Neural crest cell (in vitro differentiated cells): Measurements from ENCODE around the gene PBX4. TPM values are rescaled to one million over a fixed set of nuclear protein-coding genes. Genes with fewer than 3 reads are reported as not detected.

Source experiments
- DNase-seq: peaks from one replicate; pipeline ENCODE4 v3.0.0; 2021; ENCODE audit warnings: low read depth, mixed read lengths, low spot score
- H3K27ac Mint-ChIP-seq: one replicate; pipeline ENCODE4 v1.8.0; 2021; ENCODE audit warnings: mild to moderate bottlenecking, mixed read lengths; ENCODE audit not compliant: unreplicated experiment
- H3K27me3 Mint-ChIP-seq: 2 replicates; pipeline ENCODE4 v1.8.0; 2021; ENCODE audit warnings: low read depth, mild to moderate bottlenecking, mixed read lengths
- H3K36me3 Mint-ChIP-seq: 2 replicates; pipeline ENCODE4 v1.8.0; 2021; ENCODE audit warnings: low read depth, mild to moderate bottlenecking, mixed read lengths
- H3K4me1 Mint-ChIP-seq: 2 replicates; pipeline ENCODE4 v1.8.0; 2021; ENCODE audit warnings: mixed read lengths
- H3K4me3 Mint-ChIP-seq: one replicate; pipeline ENCODE4 v1.8.0; 2021; ENCODE audit warnings: mild to moderate bottlenecking, mixed read lengths
- H3K9me3 Mint-ChIP-seq: 2 replicates; pipeline ENCODE4 v1.8.0; 2021; ENCODE audit warnings: mixed read lengths
- CTCF ChIP-seq: fragments of 200-600 bp; sonication (generic); conservative IDR thresholded peaks from 2 replicates; pipeline ENCODE4 v1.5.0; 2021; ENCODE audit warnings: antibody characterized with exemption, mild to moderate bottlenecking
- total RNA-seq: library from RNA; stranded (reverse); gene quantifications from 2 replicates; pipeline ENCODE4 v1.2.1, GENCODE V29; 2021

PBX4 gene
- total RNA-seq, 1 donor from 2014 or later = 7.7 TPM

- no peaks in the 10 kb centered on the region for H3K27me3 Mint-ChIP-seq
- no peak for TF ChIP-seq CTCF
- no peak overlapping the region for H3K27ac Mint-ChIP-seq
- no peak for DNase-seq
- peaks cover 4% of the 10 kb centered on the region for H3K4me1 Mint-ChIP-seq
- H3K4me3 Mint-ChIP-seq = no peak overlapping the region
- H3K9me3 Mint-ChIP-seq = no peaks in the 10 kb centered on the region
- H3K36me3 Mint-ChIP-seq = peaks cover 11% of the 10 kb centered on the region
These were observed 18.7 kb upstream of the PBX4 start for GRCh38 chr19:19637186-19637522.

GRCh38 chr19:19636573-19637185 is 18.2 kb upstream of the PBX4 start:
- Mint-ChIP-seq H3K27me3 (no peaks in the 10 kb centered on the region), H3K27ac (no peak overlapping the region), H3K4me3 (no peak overlapping the region), H3K4me1 (no peaks in the 10 kb centered on the region), H3K9me3 (no peaks in the 10 kb centered on the region), H3K36me3 (peaks cover 11% of the 10 kb centered on the region)
- TF ChIP-seq CTCF = no peak
- DNase-seq = no peak

- TF ChIP-seq CTCF = no peak
- no peaks in the 10 kb centered on the region for H3K4me1 Mint-ChIP-seq
- H3K9me3 Mint-ChIP-seq = no peaks in the 10 kb centered on the region
- no peak overlapping the region for H3K4me3 Mint-ChIP-seq
- H3K27me3 Mint-ChIP-seq = no peaks in the 10 kb centered on the region
- H3K27ac Mint-ChIP-seq = no peak overlapping the region
- peaks cover 11% of the 10 kb centered on the region for H3K36me3 Mint-ChIP-seq
- no peak for DNase-seq
These were observed 16.8 kb upstream of the PBX4 start for GRCh38 chr19:19635313-19635702.

- H3K27me3 Mint-ChIP-seq = no peaks in the 10 kb centered on the region
- no peak overlapping the region for H3K27ac Mint-ChIP-seq
- H3K9me3 Mint-ChIP-seq = no peaks in the 10 kb centered on the region
- DNase-seq = no peak
- H3K36me3 Mint-ChIP-seq = peaks cover 11% of the 10 kb centered on the region
- H3K4me1 Mint-ChIP-seq = no peaks in the 10 kb centered on the region
- no peak for TF ChIP-seq CTCF
- H3K4me3 Mint-ChIP-seq = no peak overlapping the region
These were observed 16.2 kb upstream of the PBX4 start for GRCh38 chr19:19634516-19635312.

- H3K36me3 Mint-ChIP-seq = peaks cover 11% of the 10 kb centered on the region
- no peak for DNase-seq
- no peaks in the 10 kb centered on the region for H3K27me3 Mint-ChIP-seq
- no peak for TF ChIP-seq CTCF
- H3K27ac Mint-ChIP-seq = peak overlapping the region; percentile 22
- no peak overlapping the region for H3K4me3 Mint-ChIP-seq
- H3K9me3 Mint-ChIP-seq = no peaks in the 10 kb centered on the region
- H3K4me1 Mint-ChIP-seq = peaks cover under 1% of the 10 kb centered on the region
These were observed 15.4 kb upstream of the PBX4 start for GRCh38 chr19:19633711-19634515.
